ENCODE measurements around the gene BIRC6. TPM values are rescaled to one million over a fixed set of nuclear protein-coding genes. Genes with fewer than 3 reads are reported as not detected.

Gene BIRC6
- polyA plus RNA-seq, 1 donor (not counting 4 experiments of a cell fraction or from before 2014, with no cell fraction given), result 57.0 TPM

DNA sequence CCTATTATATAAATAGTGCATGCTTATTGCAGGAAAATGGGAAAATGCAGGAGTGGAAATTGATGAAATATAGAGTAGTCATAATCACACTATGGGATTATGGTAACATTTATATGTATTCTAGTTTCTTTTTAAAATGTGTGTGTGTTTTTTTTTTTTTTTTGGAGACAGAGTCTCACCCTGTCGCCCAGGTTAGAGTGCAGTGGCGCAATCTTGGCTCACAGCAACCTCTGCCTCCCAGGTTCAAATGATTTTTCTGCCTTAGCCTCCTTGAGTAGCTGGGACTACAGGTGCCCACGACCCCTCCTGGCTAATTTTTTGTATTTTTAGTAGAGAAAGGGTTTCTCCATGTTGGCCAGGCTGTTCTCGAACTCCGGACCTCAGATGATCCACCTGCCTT lies 47.0 kb downstream of the BIRC6 start:
- H3K9me3 ChIP-seq (ENCODE audit: control insufficient read depth, low read depth, low read length), result no peaks in the 10 kb centered on the region
- peaks cover 5 to 13% of the 10 kb centered on the region in 2 experiments for H3K36me3 ChIP-seq (ENCODE audit: control insufficient read depth in 2 of 2, extremely low read depth in 1 of 2, insufficient read depth in 2 of 2, low read length in 2 of 2)
- no peaks in the 10 kb centered on the region for H4K20me1 ChIP-seq (ENCODE audit: control insufficient read depth, extremely low read depth, insufficient read depth, low read length)
- no peak for FAIRE-seq
- dilution Hi-C loops (cut with MboI; ENCODE audit: extremely low pct_ligation_motif_present, low sequenced_read_pairs), result no loop called here
- no peak overlapping the region for H3K9ac ChIP-seq (ENCODE audit: control insufficient read depth, extremely low read depth, insufficient read depth, low read length)
- H3K79me2 ChIP-seq (ENCODE audit: control insufficient read depth, insufficient read depth, low read length), result no peaks in the 10 kb centered on the region
- H3K4me3 ChIP-seq (ENCODE audit: control insufficient read depth in 2 of 3, extremely low read depth in 1 of 3, insufficient read depth in 2 of 3, low read depth in 1 of 3, low read length in 3 of 3), result no peak overlapping the region
- H3K4me1 ChIP-seq (ENCODE audit: control insufficient read depth, extremely low read depth, insufficient read depth, low read length), result no peaks in the 10 kb centered on the region
- H2AFZ ChIP-seq (ENCODE audit: control insufficient read depth, low read length), result no peak overlapping the region
- H3K9me1 ChIP-seq (ENCODE audit: control insufficient read depth, extremely low read depth, insufficient read depth, low read length), result no peaks in the 10 kb centered on the region
- H3K27me3 ChIP-seq (ENCODE audit: control insufficient read depth, extremely low read depth, insufficient read depth, low read length), result no peaks in the 10 kb centered on the region
- no peak for DNase-seq (ENCODE audit: low read depth, low spot score)
- H3K4me2 ChIP-seq (ENCODE audit: control insufficient read depth, extremely low read depth, insufficient read depth, low read depth, low read length), result no peak overlapping the region
- TF ChIP-seq, protein P1, sequence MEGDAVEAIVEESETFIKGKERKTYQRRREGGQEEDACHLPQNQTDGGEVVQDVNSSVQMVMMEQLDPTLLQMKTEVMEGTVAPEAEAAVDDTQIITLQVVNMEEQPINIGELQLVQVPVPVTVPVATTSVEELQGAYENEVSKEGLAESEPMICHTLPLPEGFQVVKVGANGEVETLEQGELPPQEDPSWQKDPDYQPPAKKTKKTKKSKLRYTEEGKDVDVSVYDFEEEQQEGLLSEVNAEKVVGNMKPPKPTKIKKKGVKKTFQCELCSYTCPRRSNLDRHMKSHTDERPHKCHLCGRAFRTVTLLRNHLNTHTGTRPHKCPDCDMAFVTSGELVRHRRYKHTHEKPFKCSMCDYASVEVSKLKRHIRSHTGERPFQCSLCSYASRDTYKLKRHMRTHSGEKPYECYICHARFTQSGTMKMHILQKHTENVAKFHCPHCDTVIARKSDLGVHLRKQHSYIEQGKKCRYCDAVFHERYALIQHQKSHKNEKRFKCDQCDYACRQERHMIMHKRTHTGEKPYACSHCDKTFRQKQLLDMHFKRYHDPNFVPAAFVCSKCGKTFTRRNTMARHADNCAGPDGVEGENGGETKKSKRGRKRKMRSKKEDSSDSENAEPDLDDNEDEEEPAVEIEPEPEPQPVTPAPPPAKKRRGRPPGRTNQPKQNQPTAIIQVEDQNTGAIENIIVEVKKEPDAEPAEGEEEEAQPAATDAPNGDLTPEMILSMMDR (optimal IDR thresholded peaks at IDR 0.05 in 1 of 3, IDR thresholded peaks at IDR 0.05 in 1 of 3, conservative IDR thresholded peaks at IDR 0.05 in 1 of 3; ENCODE audit: extremely low read depth in 1 of 3, insufficient read depth in 2 of 3, low read length in 3 of 3), result no peak
- TF ChIP-seq EZH2 (IDR thresholded peaks at IDR 0.05; ENCODE audit: low read length), result no peak
- no peak overlapping the region for H3K27ac ChIP-seq (ENCODE audit: control insufficient read depth, insufficient read depth, low read length)

DNA sequence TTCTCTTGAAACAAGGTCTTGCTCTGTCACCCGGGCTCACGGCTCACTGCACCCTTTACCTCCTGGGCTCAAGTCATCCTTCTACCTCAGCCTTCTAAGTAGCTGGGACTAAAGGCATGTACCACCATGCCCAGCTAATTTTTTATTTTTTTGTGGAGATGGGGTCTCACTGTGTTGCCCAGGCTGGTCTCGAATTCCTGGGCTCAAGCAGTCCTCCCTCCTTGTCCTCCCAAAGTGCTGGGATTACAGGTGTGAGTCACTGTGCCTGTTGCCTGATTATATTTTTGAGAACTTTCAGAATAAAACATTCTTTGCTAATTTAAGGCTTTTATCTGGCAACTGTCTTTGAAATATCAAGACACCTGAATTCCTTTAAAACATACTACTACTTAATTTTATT lies 47.9 kb downstream of the BIRC6 start:
- Histone ChIP-seq H2AFZ (ENCODE audit: control insufficient read depth, low read length) (no peak overlapping the region), H3K9me3 (ENCODE audit: control insufficient read depth, low read depth, low read length) (no peaks in the 10 kb centered on the region), H3K9me1 (ENCODE audit: control insufficient read depth, extremely low read depth, insufficient read depth, low read length) (no peaks in the 10 kb centered on the region), H3K27ac (ENCODE audit: control insufficient read depth, insufficient read depth, low read length) (no peak overlapping the region), H3K27me3 (ENCODE audit: control insufficient read depth, extremely low read depth, insufficient read depth, low read length) (no peaks in the 10 kb centered on the region), H3K4me1 (ENCODE audit: control insufficient read depth, extremely low read depth, insufficient read depth, low read length) (no peaks in the 10 kb centered on the region), H3K9ac (ENCODE audit: control insufficient read depth, extremely low read depth, insufficient read depth, low read length) (no peak overlapping the region), H3K4me2 (ENCODE audit: control insufficient read depth, extremely low read depth, insufficient read depth, low read depth, low read length) (no peak overlapping the region), H3K79me2 (ENCODE audit: control insufficient read depth, insufficient read depth, low read length) (no peaks in the 10 kb centered on the region), H3K4me3 (ENCODE audit: control insufficient read depth in 2 of 3, extremely low read depth in 1 of 3, insufficient read depth in 2 of 3, low read depth in 1 of 3, low read length in 3 of 3) (no peak overlapping the region), H3K36me3 (ENCODE audit: control insufficient read depth in 2 of 2, extremely low read depth in 1 of 2, insufficient read depth in 2 of 2, low read length in 2 of 2) (peaks cover 5 to 13% of the 10 kb centered on the region in 2 experiments), H4K20me1 (ENCODE audit: control insufficient read depth, extremely low read depth, insufficient read depth, low read length) (no peaks in the 10 kb centered on the region)
- DNase-seq (ENCODE audit: low read depth, low spot score) (no peak), FAIRE-seq (no peak)
- dilution Hi-C loops (cut with MboI; ENCODE audit: extremely low pct_ligation_motif_present, low sequenced_read_pairs), result no loop called here
- TF ChIP-seq EZH2 (IDR thresholded peaks at IDR 0.05; ENCODE audit: low read length), result no peak
- TF ChIP-seq, protein P1 (optimal IDR thresholded peaks at IDR 0.05 in 1 of 3, IDR thresholded peaks at IDR 0.05 in 1 of 3, conservative IDR thresholded peaks at IDR 0.05 in 1 of 3; ENCODE audit: extremely low read depth in 1 of 3, insufficient read depth in 2 of 3, low read length in 3 of 3), result no peak
